CD4-positive, alpha-beta memory T cell (primary cell): ENCODE results near the gene RPS24. TPM values are rescaled to one million over a fixed set of nuclear protein-coding genes. Genes with fewer than 3 reads are reported as not detected.
A peak's percentile ranks its signal among the peaks of the same experiment; 100 is the strongest.
"Not testable (repeated sequence)": the region's sequence is repeated elsewhere in the genome, so short reads cannot be mapped to it uniquely, and the experiment has no call there.

Experiments used
- CTCF ChIA-PET: fragments of 350-600 bp; sonication (Branson Sonifier 250); formaldehyde crosslinking; loops from one replicate; lab custom pipeline; 2021; ENCODE audit warnings: inconsistent platforms; ENCODE audit not compliant: partially characterized antibody; lab: Charles Lee
- POLR2A ChIA-PET: fragments of 350-600 bp; sonication (Branson Sonifier 250); formaldehyde crosslinking; loops from one replicate; lab custom pipeline; 2021; ENCODE audit not compliant: partially characterized antibody; lab: Charles Lee
- DNase-seq, 5 donors: peaks; one replicate each; pipeline versions ENCODE4 v3.0.0 to v3.0.0-alpha.2; 2020 to 2022; ENCODE audit warnings: mixed read lengths in 1 of 5
- H3K27ac ChIP-seq: one replicate; pipeline ENCODE4 v1.7.0; 2013; ENCODE audit warnings: low read depth, low read length
- H3K27me3 ChIP-seq: 2 replicates; pipeline ENCODE4 v1.7.0; 2013; ENCODE audit warnings: mild to moderate bottlenecking, low read length, moderate library complexity; ENCODE audit not compliant: insufficient read depth
- H3K36me3 ChIP-seq: 2 replicates; pipeline ENCODE4 v1.7.0; 2013; ENCODE audit warnings: mild to moderate bottlenecking, low read length, moderate library complexity; ENCODE audit not compliant: insufficient read depth
- H3K4me1 ChIP-seq: 2 replicates; pipeline ENCODE4 v1.7.0; 2013; ENCODE audit warnings: mild to moderate bottlenecking, low read length, moderate library complexity; ENCODE audit not compliant: insufficient read depth
- H3K4me3 ChIP-seq, 2 donors: one replicate each; pipeline ENCODE4 v1.7.0; 2013; ENCODE audit warnings: low read length in 2 of 2, mild to moderate bottlenecking in 1 of 2
- H3K9me3 ChIP-seq, 2 donors: one replicate each; pipeline ENCODE4 v1.7.0; 2013; ENCODE audit warnings: low read length in 2 of 2, control low read depth in 1 of 2; ENCODE audit not compliant: control insufficient read depth in 1 of 2
- H3K27ac Mint-ChIP-seq, 7 donors: one replicate each; pipeline ENCODE4 v1.8.0; 2020 to 2021; ENCODE audit warnings: mixed read lengths in 7 of 7, mild to moderate bottlenecking in 6 of 7, inconsistent platforms in 3 of 7, moderate library complexity in 3 of 7
- H3K27me3 Mint-ChIP-seq, 2 donors: one replicate each; pipeline ENCODE4 v1.8.0; 2020 to 2021; ENCODE audit warnings: mixed read lengths in 2 of 2
- H3K36me3 Mint-ChIP-seq, 2 donors: one replicate each; pipeline ENCODE4 v1.8.0; 2020 to 2021; ENCODE audit warnings: mixed read lengths in 2 of 2, inconsistent platforms in 1 of 2, mild to moderate bottlenecking in 1 of 2
- H3K4me1 Mint-ChIP-seq, 4 donors: one replicate each; pipeline ENCODE4 v1.8.0; 2020 to 2021; ENCODE audit warnings: mixed read lengths in 4 of 4, mild to moderate bottlenecking in 1 of 4
- H3K4me3 Mint-ChIP-seq, 8 donors: one replicate each; pipeline ENCODE4 v1.8.0; 2020 to 2021; ENCODE audit warnings: mixed read lengths in 8 of 8, mild to moderate bottlenecking in 7 of 8, moderate library complexity in 6 of 8, inconsistent platforms in 3 of 8
- H3K9me3 Mint-ChIP-seq, 8 donors: one replicate each; pipeline ENCODE4 v1.8.0; 2020 to 2021; ENCODE audit warnings: mixed read lengths in 8 of 8, mild to moderate bottlenecking in 5 of 8, inconsistent platforms in 3 of 8, moderate library complexity in 1 of 8
- intact Hi-C: fragments of 100-400 bp; cut with micrococcal nuclease; formaldehyde crosslinking; loops from one replicate; pipeline ENCODE4 v1.15.1; 2023
- polyA plus RNA-seq, 2 donors: library from polyadenylated mRNA; unstranded; fragments of 300-500 nt; fragmentation: Illumina TruSeq; gene quantifications; one replicate each; pipeline ENCODE4 v1.2.3, GENCODE V29; 2021
- total RNA-seq, 2 experiments: library from RNA; stranded (reverse); gene quantifications; one replicate each; pipeline ENCODE4 v1.2.3, GENCODE V29; 2021

The RPS24 gene
- total and polyA plus RNA-seq, 4 experiments from 2014 or later: 778 to 1,885 (median 1,335) TPM

DNA sequence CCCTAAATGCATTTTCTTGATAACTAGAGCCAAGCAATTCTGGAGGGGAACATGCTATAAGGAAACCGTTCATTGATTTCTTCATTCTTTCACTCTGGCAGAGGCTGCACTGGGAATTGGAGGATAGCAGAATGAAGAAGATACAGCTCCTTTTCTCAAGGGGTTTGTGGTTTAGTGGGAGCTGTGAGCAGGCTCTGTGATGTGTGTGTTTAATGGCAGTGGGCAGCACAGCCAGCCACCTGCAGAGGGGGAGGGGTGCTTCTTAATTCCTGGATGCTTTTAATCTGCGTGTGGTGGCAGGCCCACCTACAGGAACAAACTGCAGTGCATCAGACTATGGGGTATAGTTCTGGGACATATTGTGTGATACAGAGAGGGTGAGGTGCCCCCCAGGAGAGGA lies 31.9 kb downstream of the RPS24 start:
- Mint-ChIP-seq H3K36me3 (no peaks in the 10 kb centered on the region), H3K4me3 (no peak overlapping the region), H3K27me3 (peaks cover 3 to 9% of the 10 kb centered on the region in 2 donors), H3K27ac (no peak overlapping the region), H3K4me1 (peaks cover 0 to 2% (median 0%) of the 10 kb centered on the region in 4 donors), H3K9me3 (no peaks in the 10 kb centered on the region)
- Histone ChIP-seq H3K27ac (no peak overlapping the region), H3K4me1 (no peaks in the 10 kb centered on the region), H3K9me3 (no peaks in the 10 kb centered on the region), H3K4me3 (no peak overlapping the region), H3K27me3 (no peaks in the 10 kb centered on the region), H3K36me3 (no peaks in the 10 kb centered on the region)
- CTCF ChIA-PET: no interaction called here
- intact Hi-C loops: no loop called here
- no peak for DNase-seq
- POLR2A ChIA-PET: no interaction called here

DNA sequence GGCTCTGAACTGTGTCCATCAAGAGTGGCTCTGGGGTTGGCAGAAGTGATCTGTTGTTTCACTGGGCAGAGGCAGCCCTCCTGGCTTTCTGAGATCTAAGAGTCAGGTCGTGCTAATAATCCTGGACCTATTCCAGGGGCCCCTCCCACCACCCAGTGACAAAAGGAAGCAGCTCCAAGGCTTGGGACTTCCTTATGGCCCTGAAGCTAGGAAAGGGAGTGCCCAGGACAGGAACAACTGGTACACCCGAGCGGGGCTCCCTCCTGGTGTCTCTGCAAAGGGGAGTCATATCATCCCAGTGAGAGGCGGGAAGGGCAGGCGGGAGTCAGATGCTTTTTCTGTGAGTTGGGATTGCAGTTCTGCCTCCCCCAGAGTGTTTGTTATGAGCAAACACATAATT lies 32.3 kb downstream of the RPS24 start:
- Mint-ChIP-seq H3K9me3 (no peaks in the 10 kb centered on the region), H3K27me3 (peaks cover 3 to 9% of the 10 kb centered on the region in 2 donors), H3K36me3 (no peaks in the 10 kb centered on the region), H3K27ac (no peak overlapping the region), H3K4me3 (no peak overlapping the region), H3K4me1 (peaks cover 0 to 2% (median 0%) of the 10 kb centered on the region in 4 donors)
- intact Hi-C loops: no loop called here
- Histone ChIP-seq H3K36me3 (no peaks in the 10 kb centered on the region), H3K27ac (no peak overlapping the region), H3K27me3 (no peaks in the 10 kb centered on the region), H3K4me1 (no peaks in the 10 kb centered on the region), H3K9me3 (no peaks in the 10 kb centered on the region), H3K4me3 (no peak overlapping the region)
- POLR2A ChIA-PET: no interaction called here
- no peak for DNase-seq
- CTCF ChIA-PET: no interaction called here

DNA sequence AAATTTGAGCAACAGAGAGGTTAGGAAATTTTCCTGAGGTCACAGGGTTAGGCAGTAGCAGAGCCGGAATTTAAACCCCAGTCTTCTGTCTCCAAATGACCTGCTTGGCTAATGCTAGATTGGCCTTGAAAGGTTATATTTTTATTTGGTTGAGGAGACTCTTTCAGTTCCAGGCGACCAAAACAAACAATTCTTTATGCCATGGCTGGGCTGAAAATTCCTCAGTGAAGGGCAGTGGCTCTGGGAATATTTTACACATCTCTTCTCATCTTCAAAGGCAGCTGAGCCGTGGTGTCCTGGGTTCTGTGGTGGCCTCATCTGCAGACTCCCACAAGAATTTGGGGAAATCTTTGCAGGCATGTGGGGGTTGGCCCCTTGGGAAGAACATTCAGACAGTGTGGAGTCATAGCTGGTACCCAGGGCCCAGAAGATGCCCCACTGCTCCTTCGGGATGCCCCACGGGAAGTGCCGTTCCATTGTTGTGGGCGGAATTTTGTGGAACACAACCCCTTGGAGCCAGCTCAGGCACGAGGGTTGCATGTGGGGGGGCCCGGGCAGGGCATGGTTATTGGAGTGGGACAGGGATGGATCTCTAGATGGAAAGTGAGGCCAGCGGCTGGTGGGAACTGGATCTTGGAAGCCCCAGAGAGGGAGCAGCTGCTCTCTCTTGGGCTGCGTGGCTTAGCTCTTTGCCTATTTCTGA lies 33.2 kb downstream of the RPS24 start:
- Mint-ChIP-seq H3K27ac (peak overlapping the region in 2 of 7 donors; percentile 84 to 89), H3K27me3 (peaks cover 3 to 9% of the 10 kb centered on the region in 2 donors), H3K36me3 (no peaks in the 10 kb centered on the region), H3K9me3 (no peaks in the 10 kb centered on the region), H3K4me3 (no peak overlapping the region), H3K4me1 (peaks cover 0 to 2% (median 0%) of the 10 kb centered on the region in 4 donors)
- intact Hi-C loops: no loop called here
- ChIA-PET POLR2A (no interaction called here), CTCF (no interaction called here)
- H3K27ac ChIP-seq: no peak overlapping the region
- no peak overlapping the region for H3K4me3 ChIP-seq
- no peaks in the 10 kb centered on the region for H3K27me3 ChIP-seq
- DNase-seq: no peak
- H3K9me3 ChIP-seq: no peaks in the 10 kb centered on the region
- no peaks in the 10 kb centered on the region for H3K4me1 ChIP-seq
- no peaks in the 10 kb centered on the region for H3K36me3 ChIP-seq

DNA sequence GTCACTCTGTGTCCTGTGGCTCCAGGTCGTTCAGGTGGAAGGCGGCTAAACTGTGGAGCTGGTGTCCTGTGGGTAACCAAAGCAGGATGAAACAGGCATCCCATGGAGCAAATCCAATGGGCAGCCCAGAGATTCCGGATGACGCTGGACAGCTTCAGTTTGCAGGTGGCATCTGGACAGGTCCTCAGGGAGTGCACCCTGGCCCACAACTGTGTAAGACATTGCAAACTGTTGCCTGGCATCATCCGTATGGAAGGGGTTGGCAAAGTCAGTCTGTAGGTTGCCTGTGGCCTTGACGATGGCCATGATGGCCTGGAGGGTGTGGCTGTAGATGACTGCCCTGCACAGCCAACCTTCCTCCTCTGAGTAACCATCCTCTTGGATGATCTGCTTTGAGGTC lies 35.5 kb downstream of the RPS24 start:
- H3K9me3 ChIP-seq: no peaks in the 10 kb centered on the region
- Mint-ChIP-seq H3K27ac (no peak overlapping the region), H3K27me3 (peaks cover 0 to 5% of the 10 kb centered on the region in 2 donors), H3K9me3 (peaks cover 0 to 6% (median under 1%) of the 10 kb centered on the region in 8 donors), H3K4me3 (no peak overlapping the region), H3K4me1 (no peaks in the 10 kb centered on the region), H3K36me3 (peaks cover 0 to 1% of the 10 kb centered on the region in 2 donors)
- H3K27ac ChIP-seq: no peak overlapping the region
- ChIA-PET POLR2A (no interaction called here), CTCF (interaction anchor here (0.5 to 0.9 kb wide), 3 partner anchors 39 to 223 kb away, joined by 3 read pairs; no protein-coding TSS in a partner anchor)
- intact Hi-C loops: no loop called here
- no peak overlapping the region for H3K4me3 ChIP-seq
- H3K36me3 ChIP-seq: no peaks in the 10 kb centered on the region
- H3K4me1 ChIP-seq: no peaks in the 10 kb centered on the region
- no peaks in the 10 kb centered on the region for H3K27me3 ChIP-seq
- no peak for DNase-seq

DNA sequence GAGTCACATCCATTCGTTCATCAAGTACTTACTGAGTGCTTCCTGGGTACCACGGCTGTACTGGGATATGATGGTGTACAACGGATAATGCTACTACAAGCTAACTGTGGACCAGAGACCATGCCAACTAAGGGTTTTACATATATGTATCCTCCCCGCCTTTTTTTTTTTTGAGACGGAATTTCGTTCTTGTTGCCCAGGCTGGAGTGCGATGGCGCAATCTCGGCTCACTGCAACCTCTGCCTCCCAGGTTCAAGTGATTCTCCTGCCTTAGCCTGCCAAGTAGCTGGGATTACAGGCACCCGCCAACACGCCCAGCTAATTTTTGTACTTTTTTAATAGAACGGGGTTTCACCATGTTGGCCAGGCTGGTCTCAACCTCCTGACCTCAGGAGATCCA lies 36.4 kb downstream of the RPS24 start:
- intact Hi-C loops, CTCF ChIA-PET, H3K4me3 Mint-ChIP-seq, H3K27me3 Mint-ChIP-seq, H3K36me3 ChIP-seq, H3K27me3 ChIP-seq, H3K4me1 ChIP-seq, H3K4me3 ChIP-seq, H3K36me3 Mint-ChIP-seq, H3K27ac ChIP-seq, POLR2A ChIA-PET, H3K9me3 ChIP-seq, H3K27ac Mint-ChIP-seq, DNase-seq, H3K9me3 Mint-ChIP-seq, H3K4me1 Mint-ChIP-seq: not testable (repeated sequence)

DNA sequence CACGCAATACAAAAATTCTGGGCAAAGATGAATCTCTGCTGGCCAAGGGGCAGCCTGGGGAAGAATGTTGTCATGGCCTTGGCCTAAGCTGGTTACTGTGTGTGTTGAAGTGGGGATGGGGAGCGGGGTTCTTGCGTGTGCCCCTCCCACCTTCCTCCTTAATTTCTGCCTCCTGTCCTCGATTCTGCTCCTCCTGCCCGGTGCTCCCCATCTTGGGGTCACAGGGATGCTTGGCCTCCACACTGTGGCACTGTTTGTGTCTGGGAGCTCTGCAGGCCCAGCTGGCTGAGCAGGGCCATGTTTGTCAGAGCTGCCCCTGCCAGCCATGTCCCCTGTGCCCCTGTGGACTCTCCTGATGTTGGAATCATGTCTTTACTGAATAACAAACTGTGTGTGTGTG lies 37.1 kb downstream of the RPS24 start:
- Histone ChIP-seq H3K4me3 (no peak overlapping the region), H3K9me3 (no peaks in the 10 kb centered on the region), H3K27ac (no peak overlapping the region), H3K27me3 (no peaks in the 10 kb centered on the region), H3K4me1 (no peaks in the 10 kb centered on the region), H3K36me3 (no peaks in the 10 kb centered on the region)
- H3K9me3 Mint-ChIP-seq: peaks cover 0 to 12% (median 4%) of the 10 kb centered on the region in 8 donors
- DNase-seq: no peak
- POLR2A ChIA-PET: no interaction called here
- H3K36me3 Mint-ChIP-seq: peaks cover 0 to 4% of the 10 kb centered on the region in 2 donors
- intact Hi-C loops: no loop called here
- no peaks in the 10 kb centered on the region for H3K4me1 Mint-ChIP-seq
- no peak overlapping the region for H3K4me3 Mint-ChIP-seq
- CTCF ChIA-PET: no interaction called here
- no peak overlapping the region for H3K27ac Mint-ChIP-seq
- H3K27me3 Mint-ChIP-seq: peaks cover 0 to 4% of the 10 kb centered on the region in 2 donors

DNA sequence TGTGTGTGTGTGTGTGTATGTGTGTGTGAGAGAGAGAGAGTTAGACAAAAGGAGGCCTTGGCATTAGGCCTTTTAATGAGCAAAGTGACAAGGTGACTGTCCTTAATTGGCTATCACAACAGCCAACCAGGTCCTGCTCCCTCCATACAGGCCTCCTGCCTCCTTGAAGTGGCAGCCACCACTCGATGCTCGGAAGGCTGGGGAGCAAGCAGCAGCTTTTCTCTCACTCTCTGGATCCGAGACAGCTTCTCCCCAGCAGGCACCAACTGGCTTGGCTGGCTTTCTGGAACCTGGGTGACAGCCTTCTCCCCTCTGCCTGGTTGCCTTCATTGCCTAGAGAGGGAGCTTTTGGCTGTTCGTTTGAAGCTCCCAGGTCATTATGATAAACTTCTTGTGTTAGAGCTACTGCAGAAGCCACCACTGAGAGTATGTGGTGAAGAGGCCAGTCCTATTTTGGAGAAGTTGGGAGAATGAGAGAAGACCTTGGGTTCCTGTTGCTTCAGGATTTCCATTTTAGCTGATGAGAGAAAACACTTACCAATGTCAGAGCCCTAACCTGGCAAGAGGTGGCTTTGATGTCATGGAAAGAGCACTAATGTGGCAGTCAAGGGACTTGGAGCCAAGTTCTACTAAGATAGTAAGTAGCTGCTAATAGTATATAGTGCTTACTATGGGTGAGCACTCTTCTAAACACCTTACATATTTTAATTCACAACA lies 37.6 kb downstream of the RPS24 start:
- Histone ChIP-seq H3K4me1 (no peaks in the 10 kb centered on the region), H3K36me3 (no peaks in the 10 kb centered on the region), H3K4me3 (no peak overlapping the region), H3K9me3 (no peaks in the 10 kb centered on the region), H3K27ac (no peak overlapping the region), H3K27me3 (no peaks in the 10 kb centered on the region)
- ChIA-PET CTCF (no interaction called here), POLR2A (no interaction called here)
- H3K27ac Mint-ChIP-seq: no peak overlapping the region
- peaks cover 0 to 3% of the 10 kb centered on the region in 2 donors for H3K27me3 Mint-ChIP-seq
- DNase-seq: no peak
- no peak overlapping the region for H3K4me3 Mint-ChIP-seq
- H3K36me3 Mint-ChIP-seq: peaks cover 0 to 4% of the 10 kb centered on the region in 2 donors
- H3K9me3 Mint-ChIP-seq: peaks cover 0 to 12% (median 4%) of the 10 kb centered on the region in 8 donors
- no peaks in the 10 kb centered on the region for H3K4me1 Mint-ChIP-seq
- intact Hi-C loops: no loop called here
